ENCODE results near the gene MAN1B1.

DNA sequence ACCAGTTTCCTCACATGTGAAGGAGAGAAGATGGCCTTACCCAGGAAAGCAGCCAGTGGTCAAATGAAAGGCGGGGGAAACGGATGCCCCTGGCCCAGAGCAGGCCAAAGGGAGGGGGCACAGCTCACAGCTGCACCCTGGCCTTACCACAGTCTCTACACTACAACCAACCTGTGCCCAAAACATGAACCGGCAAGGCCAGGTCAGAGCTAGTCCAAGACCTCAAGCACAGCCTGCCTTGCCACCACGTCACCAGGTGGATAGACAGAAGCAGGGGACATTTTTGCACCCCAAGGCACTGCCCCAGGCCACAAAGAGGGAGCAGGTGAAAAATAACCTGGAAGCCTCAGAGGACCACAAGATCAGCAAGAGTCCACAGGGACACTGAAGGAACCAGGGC lies 56.7 kb downstream of the MAN1B1 start:
- TF ChIP-seq CTCF (IDR thresholded peaks at IDR 0.05; ENCODE audit: insufficient read depth, low read length) (no peak), POLR2AphosphoS5 (IDR thresholded peaks at IDR 0.05; ENCODE audit: low read depth) (no peak), REST (IDR thresholded peaks at IDR 0.05; ENCODE audit: insufficient replicate concordance, low read depth) (no peak), SPI1 (IDR thresholded peaks at IDR 0.05; ENCODE audit: borderline replicate concordance, low read depth) (no peak), GABPA (IDR thresholded peaks at IDR 0.05; ENCODE audit: low read depth) (no peak)
